Measurements from ENCODE around the gene C13orf46.

DNA sequence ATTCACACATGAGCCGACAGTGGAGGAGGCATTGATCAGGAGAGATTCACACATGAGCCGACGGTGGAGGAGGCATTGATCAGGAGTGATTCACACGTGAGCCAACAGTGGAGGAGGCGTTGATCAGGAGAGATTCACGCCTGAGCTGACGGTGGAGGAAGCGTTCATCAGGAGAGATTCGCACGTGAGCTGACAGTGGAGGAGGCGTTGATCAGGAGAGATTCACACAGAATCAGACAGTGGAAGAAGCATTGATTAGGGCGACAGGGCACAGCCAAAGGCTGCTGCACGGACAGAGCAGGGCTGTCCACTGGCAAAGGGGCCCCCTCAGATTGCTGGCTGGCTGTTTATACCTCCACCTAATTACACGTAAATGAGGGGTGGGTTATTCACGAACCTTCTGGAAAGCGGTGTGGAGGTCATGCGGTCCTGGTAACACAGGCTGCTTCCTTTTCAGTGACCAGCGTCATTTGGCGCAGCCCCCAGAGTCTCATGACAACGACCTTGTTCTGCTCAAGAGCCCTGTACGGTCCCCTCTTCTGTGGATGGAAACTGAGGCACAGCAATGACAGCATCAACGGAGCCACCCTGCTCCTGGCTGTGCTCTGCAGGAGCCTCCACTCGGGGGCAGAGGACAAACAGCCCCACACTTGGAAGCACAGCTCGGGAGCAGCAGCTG is 59.4 kb downstream of the C13orf46 start:
- TF ChIP-seq EZH2 (IDR thresholded peaks at IDR 0.05; ENCODE audit: insufficient read depth, poor library complexity, severe bottlenecking) (no peak), EZH2phosphoT487 (IDR thresholded peaks at IDR 0.05; ENCODE audit: insufficient read depth, low read depth) (no peak)
